GM18519 (cell line): Measurements from ENCODE around the gene FGFBP3.

Source experiments
- ATAC-seq: cut with Tn5 transposase; IDR thresholded peaks from one replicate; pipeline ENCODE4 v1.9.1; 2021; ENCODE audit warnings: mild to moderate bottlenecking, moderate library complexity; ENCODE audit not compliant: unreplicated experiment, low FRiP score

The FGFBP3 gene

GRCh38 chr10:91864099-91864498 is 45.2 kb downstream of the FGFBP3 start:
- no peak for ATAC-seq

GRCh38 chr10:91860885-91861284 is 48.4 kb downstream of the FGFBP3 start:
- no peak for ATAC-seq

GRCh38 chr10:91856637-91857036 is 52.6 kb downstream of the FGFBP3 start:
- ATAC-seq, result no peak
